GM18520 (cell line): ENCODE data around the gene DPH6.

Experiments
- ATAC-seq: cut with Tn5 transposase; IDR thresholded peaks from one replicate; pipeline ENCODE4 v1.9.1; 2021; ENCODE audit not compliant: unreplicated experiment

Gene DPH6

DNA sequence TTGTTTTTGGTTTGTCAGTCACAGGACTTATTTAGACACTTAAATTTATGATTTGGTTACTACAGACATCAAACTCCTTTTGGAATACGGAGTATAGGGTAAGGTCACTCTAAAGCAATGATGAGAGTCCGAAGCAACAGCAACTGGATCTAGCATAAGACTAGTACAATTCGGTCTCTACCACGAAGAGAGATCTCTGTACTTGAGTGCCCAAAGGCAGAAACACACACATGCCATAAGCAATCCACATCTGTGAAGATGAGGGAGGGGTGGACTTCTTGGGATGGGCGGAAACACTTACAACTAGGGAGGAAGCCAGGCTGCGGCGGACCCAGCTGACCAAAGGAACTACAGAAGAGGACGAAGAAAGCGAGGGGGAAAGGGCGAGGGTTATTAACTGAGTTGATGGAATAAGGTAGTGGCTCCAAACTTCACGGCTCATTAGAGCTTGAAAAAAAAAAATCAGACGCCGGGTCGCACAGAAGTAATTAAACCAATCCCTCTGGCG is 595 bp downstream of the DPH6 start:
- ATAC-seq = no peak

DNA sequence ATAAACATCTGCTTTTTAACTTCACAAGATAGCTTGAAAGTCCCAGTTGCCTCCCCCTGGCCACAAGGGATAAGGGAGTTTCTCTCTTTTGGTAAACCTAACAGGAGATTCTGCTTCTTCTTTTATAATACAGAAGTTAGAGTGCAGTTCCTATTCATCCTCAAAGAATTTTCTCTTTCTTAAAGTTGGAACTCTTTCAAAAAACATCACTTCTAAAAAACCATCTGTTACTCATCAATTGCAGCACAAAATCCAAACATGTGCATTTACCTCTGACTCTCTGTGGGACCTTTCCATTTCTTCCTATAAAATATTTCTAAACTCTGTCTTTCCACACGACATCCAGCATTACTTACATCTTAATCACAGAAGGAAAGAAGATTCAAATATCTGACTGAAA is 5.1 kb downstream of the DPH6 start:
- ATAC-seq = no peak

DNA sequence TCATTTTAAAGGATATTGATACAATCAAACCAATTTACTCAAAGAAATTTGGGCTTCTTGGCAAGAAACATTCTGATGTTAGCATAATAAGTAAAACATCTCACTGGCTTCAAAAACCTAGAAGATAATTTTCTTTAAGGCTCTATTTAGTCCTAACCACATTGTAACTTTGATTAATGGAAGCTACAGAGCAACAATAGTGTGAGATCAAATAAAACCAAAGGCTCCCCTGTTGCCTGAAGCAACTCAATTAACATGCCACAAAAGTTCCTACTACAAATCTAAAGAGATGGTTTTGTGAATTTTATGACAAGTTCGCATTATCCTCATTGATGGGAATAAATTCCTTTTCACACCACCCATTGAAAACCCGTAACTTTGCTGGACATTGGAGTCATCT is 5.9 kb downstream of the DPH6 start:
- ATAC-seq = no peak

DNA sequence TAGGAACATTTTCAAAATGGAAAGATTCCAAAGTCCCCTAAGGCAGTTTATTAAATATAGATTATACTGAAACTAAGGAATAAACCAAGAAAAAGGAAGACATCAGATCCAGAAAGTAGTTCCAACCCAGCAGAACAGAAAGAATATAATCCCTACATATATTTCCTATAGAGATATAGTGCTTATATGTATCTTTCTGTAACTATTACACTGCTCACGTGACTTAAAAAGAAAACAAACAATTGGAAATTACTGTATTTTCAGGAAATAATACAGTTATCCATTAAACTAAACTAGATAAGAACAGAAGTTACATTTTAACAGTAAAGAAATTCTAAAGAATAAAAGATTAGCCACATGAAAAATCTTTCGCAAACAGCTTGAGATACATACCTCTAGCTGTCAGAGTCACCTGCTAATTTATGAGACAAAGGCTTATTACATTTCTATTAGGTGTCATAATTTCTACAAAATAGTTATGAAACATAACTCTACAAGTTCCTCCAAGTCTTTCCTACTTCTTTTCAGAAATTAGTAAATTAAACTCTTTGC is 10.5 kb downstream of the DPH6 start:
- ATAC-seq = no peak

DNA sequence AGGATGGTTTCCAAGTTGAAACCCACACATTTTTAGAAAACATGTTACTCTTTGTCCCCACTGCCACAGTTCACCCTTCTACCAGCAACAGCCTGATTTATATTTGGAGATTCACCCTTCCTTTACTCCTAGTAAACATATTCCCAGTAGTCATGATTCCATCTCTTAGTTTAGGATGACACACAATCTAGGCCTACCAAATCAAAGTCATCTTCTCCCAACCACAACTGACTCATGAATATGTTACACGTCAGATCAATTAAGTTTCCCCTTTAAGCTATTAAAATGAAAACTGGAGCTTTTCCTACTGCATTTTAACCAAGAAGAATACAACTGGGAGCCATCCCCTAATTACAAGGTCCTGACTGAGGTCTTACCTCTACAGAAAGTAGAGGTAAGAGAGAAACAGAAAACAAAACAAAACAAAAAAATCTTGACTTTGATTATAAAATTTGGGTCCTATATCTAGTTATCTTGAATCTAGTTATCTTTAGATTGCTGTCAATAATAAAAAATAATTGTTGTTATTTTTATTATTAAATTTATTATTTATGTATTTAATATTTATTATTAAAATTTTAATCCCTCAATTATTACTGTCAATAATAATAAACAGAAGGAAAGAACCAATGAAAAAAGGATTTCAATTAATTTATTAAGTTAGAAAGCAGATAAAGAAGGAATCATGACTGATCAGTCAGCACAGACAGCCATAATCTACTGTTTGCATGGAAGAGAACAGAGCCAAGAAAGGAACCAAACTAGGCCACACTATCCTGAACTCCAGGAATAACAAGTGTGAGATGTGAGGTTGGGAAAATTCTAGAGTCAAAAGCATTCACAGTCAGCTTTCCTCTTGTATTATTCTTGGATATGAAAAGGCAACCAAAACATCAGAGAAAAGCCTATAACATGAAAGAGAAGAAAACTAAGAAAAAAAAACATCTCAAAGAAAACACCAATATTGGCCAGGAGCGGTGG is 12.5 kb downstream of the DPH6 start:
- no peak for ATAC-seq

DNA sequence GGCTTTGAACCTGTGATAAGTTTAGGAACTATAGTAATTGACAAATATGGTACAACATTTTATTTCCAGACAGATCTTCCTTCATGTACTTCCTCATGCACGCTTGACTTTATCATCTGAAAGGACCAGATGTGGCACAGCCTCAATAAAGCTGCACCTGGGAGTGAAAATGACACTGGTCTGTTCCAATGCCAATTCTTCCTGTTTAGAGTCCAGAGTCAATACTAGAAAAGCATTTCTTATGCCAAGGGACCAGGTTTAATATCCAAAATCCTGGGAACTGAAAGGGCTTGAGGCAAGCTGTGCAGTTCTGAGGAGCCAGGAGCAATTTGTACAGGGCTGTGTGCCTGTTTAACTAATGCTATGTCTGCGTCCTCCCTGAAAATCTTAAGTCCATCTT is 15.3 kb downstream of the DPH6 start:
- ATAC-seq = no peak

DNA sequence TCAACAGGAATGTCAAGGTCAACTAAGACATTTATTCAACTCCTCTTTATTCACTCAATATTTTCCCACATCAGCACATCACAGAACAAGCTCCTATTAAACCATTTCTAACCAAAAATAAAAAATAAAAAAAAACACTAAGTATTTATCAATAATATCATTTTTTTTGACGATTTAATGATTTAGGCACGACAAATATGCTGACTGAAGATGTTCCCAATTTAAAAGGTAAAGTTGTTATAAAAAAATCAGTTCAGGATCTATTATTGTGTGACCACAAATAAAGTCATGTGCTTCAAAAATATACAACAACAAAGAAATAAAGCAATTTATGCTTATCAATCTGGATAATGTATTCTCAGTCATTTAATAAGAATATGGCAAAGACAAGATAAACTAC is 16.2 kb downstream of the DPH6 start:
- no peak for ATAC-seq

DNA sequence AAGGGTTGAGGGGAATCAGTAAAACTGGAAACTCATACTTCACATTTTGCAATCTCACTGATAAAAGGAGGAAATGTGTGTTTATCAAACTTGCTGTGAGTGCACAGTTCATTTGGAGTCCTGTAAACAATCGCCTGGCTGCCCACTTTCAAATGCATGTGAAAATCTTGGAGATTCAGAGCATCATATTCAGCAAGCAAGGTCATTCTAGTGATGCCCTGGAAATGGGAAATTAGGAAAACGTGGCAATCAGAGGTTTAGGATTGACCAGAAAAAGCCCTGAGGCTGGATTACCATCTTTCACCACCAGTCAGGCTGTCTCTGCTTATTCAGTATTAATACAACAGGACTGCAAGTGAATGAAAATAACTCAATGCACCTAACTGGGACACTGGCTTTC is 23.9 kb downstream of the DPH6 start:
- no peak for ATAC-seq

DNA sequence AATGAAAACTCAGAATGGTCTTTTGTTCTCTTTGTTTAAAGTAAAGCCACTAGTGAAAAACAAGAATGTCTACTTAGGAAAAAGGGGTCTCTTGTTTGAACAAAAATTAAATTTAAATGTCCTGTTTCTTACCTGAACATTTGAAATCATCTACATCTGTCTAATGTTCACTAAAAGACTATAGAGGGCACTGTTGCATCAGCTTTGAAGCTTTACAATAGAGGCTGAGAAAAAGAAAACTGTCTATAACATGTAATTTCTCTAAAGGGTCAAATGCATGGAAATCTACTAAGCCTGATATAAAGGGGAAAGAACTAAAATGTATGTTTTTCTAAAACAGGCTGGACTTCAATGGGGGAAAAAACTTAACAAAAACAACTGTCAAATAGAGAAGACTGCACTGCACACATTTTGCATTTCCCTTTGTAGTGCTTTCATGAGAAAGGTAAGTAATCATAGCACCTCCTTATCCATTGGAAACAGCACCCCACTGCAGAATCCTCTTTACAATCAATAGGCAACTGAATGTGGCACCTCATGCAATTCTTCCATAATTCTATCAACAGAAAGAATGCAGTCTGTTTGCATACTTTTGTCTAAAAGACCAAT is 26.3 kb downstream of the DPH6 start:
- peak; percentile 49 for ATAC-seq

DNA sequence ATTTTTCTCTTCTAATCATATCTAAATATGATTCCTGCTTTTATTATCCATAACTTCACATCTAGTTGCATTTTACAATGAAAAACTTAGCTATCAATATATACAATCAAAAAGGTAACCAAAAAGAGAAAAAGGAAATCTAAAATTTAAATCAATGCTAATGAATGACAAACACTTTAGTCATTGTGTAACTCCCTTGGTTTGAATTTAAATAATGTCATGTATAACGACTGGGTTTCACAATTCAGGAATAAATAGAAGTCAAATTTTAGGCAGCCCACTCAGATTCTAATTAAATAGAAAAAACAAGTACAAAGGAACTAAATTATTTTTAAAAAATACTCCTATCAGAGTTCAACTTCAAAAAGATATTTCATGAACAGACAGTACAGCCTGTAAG is 26.9 kb downstream of the DPH6 start:
- no peak for ATAC-seq

DNA sequence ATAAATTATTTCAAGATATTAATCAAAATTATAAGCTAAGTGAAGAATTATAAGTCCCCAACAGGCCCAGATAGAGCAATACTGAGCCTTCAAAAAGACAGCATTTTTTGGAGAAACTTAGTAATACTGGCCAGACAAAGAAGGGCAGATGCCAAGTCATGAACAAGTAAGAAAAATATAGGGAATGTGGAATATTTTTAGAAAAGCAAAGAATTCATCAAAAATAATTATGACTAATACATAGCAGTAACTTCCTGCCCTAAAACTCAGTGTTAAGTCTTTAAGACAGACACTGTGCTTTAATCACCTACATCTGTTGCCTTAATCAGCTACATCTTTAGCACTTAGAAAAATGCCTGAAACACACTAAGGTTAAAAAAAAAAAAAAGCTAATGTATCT is 31.2 kb downstream of the DPH6 start:
- ATAC-seq = no peak

DNA sequence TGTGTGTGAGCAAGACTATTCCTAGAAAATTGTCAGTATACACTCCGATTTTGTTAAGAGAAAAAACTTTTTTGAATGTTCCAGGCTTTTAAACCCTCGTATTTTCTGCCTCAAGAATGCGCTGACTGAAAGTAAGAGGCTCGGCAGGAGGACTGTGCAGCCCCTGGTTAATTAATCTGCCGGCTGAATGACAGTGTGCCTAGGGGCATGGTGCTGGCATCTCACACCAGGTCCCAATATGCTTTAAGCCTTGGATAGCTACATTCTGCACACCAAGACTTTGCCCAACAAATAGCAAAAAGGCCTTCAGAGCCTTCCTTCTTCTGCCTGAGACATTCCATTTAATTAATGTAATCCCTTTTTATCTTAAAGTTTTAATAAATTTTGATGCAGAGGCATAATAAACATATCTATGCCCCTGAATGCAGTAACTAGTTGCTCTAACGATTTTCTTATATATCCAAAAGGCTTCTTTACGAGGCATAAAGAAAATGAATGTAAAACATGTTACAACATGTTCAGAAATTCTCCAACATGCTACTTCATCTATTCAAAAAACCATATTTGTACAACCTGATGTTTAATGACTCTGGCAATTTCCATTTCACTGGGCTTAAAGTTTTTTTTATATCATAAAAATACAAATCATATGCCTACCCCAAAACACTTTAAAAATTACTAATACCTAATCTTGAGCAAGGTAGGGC is 37.9 kb downstream of the DPH6 start:
- ATAC-seq = no peak

DNA sequence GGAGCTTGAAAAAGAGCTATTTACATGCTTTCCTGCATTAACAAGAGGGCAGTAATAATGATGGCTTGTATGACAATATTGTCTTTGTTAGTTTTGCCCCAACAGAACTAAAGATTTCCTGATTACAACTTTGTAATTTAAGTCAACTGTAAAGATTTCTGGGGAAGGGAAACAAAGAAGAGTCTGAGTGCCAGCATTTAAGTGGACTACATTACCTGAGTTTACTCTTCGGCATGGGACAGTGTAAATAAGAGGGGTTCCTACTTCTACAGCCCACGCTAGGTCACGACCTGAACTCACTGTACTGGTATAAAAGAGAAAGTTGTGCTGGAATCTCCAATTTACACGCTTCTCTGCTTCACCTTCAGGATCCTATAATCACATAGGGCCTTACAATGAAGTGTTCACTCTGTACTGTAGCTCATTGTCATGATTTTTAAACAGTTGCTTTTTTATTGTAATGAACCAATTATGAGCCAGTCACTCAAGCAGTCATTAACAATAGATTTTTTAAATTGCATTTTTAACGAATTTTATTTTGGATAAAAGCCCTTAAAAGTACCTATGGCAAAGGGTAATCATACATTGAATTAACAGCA is 39.6 kb downstream of the DPH6 start:
- no peak for ATAC-seq

DNA sequence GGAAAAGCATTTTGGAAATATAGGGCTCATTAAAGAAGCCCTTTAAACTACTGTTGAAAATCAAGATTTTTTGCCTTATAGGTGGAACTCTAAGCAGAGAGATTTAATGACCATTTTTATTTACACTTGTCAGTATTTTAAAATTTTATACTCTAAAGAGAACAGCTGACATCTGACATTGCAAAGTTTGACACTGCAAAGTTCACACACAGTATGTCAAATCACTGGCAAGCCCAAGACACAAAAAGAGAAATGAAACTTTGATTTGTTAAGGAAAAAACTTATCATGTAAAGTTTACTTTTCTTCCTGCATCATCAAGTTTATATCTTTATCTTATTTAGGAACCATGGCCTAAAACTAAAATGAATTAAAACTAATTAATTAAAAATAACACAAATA is 40.2 kb downstream of the DPH6 start:
- no peak for ATAC-seq

DNA sequence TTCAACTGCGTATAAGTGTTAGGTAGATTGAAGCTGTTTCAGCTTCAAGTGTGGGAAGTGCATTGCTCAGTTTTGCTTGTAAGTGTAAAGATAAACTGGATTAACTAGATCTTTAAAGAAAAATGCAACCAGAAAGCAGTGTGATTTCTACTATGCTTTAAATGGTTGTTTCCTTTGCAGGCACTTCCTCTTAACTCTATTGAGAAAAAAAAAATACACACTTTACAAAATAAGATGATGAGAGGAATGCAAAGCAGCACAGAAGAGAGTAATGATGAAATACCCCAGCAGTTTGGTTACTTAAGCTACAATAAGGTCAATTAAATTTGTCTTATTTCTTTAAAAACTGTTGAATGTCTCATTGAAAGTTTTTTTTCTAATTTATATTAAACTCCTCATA is 40.8 kb downstream of the DPH6 start:
- no peak for ATAC-seq

DNA sequence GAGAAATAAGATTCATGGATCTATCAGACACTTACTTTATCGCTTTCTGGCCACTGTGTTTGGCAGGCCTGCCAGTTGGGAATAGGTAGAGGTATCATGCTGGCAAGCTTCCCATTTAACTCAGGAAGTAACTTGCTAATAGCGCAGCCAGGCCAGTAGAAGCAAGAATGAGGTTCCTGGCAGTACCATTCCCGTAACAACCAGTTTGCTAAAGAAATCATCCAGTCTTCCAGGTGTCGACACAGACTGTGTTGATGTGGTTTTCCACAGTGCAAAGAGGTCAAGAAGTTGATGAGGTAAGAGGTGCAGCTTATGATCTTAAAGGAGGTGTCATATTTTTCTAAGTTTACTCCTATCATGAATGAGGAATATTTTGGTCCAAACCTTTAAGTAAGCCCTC is 46.2 kb downstream of the DPH6 start:
- no peak for ATAC-seq

DNA sequence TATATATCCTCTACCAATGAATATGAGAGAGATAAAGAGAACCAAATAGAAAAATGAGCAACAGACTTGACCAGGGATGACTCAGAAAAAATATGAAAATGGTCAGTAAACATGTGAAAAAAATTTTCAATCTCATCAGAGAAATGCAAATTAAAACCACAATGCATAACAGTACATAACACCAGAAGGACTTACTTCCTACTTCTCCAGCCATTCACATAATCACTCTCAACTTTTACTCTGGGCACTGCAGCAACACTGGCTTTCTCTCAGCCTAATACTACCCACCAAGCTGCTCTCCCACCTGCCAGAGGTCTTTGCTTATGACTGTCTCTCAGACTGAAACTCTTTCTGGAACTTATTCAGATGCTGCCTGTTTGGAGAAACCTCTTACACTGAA is 49.4 kb downstream of the DPH6 start:
- peak; percentile 99 for ATAC-seq

DNA sequence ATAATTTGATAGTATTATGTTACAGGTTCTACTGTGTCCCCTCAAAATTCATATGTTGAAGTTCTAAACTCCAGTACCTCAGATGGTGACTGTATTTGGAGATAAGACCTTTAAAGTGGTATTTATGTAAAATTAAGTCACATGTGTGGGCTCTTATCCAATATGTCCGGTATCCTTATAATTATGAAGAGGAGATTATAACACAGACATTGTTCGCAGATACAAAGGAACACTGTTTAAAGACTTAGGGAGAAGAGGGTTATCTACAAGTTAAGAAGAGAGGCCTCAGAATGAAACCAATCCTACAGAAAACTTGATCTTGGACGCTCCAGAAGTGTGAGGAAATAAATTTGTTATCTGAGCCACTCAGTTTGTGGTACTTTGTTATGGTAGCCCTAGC is 50.9 kb downstream of the DPH6 start:
- ATAC-seq = no peak

DNA sequence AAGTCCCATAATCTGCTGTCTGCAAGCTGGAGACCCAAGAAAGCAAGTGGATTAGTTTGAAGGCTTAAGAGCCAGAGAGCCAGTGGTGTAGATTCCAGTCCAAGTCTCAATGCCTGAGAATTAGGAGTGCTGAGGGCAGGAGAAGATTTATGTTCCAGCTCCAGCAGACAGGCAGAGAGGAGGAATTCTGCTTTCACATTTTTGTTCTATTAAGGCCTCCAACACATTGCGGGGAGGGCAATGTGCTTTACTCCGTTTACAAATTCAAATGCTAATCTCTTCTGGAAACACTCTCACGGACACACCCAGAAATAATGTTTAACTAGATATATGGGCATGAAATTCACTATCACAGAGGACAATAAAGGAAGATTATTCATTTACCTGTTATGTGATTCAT is 54.0 kb downstream of the DPH6 start:
- no peak for ATAC-seq

DNA sequence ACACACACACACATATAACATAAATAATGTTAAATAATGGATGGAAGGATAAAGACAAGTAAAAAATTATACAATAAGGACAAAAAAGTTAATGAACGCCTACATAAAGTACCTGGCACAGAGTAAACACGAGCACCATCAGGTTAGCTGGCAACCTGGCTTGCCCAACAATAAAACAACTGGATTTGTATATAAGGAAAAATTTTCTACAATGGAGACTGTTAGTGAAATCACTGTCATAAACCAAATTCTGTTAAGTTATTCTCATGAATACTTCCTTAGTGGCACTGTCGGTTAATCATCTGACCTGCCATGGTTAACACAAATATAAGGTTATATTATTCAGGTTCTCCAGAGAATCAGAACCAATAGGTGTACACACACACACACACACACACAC is 54.8 kb downstream of the DPH6 start:
- no peak for ATAC-seq

DNA sequence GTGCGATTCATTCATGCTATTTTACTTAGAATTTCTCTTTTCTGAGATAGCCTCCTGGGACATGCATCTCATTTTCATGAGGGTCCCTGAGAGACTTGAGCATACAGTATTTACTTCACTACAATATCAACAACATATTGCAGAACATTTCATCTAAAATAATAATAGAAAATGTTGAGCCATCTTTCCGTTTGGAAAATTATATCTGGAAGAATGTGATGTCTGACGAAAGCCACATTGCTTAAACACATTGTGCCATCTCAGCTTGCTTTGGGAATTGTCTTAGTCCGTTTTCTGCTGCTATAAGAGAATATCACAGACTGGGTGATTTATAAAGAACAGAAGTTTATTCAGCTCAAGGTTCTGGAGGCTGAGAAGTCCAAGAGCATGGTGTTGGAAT is 55.5 kb downstream of the DPH6 start:
- no peak for ATAC-seq
